Activated CD4-positive, alpha-beta T cell treated with anti-CD3 and anti-CD28 coated beads, Interleukin-2, Interleukin-6, amounts not matched to agents 100 ng/mL and 50 ng/mL, durations not matched to agents 16 hours and 8 hours (primary cell): ENCODE data around the gene FMNL2.
"Not testable (repeated sequence)": the region's sequence is repeated elsewhere in the genome, so short reads cannot be mapped to it uniquely, and the experiment has no call there.

Source experiments
- DNase-seq: peaks from one replicate; pipeline ENCODE4 v3.0.0-alpha.2; 2020

FMNL2 gene

GRCh38 chr2:152499331-152499816 is 164.4 kb downstream of the FMNL2 start:
- DNase-seq, result no peak

DNA sequence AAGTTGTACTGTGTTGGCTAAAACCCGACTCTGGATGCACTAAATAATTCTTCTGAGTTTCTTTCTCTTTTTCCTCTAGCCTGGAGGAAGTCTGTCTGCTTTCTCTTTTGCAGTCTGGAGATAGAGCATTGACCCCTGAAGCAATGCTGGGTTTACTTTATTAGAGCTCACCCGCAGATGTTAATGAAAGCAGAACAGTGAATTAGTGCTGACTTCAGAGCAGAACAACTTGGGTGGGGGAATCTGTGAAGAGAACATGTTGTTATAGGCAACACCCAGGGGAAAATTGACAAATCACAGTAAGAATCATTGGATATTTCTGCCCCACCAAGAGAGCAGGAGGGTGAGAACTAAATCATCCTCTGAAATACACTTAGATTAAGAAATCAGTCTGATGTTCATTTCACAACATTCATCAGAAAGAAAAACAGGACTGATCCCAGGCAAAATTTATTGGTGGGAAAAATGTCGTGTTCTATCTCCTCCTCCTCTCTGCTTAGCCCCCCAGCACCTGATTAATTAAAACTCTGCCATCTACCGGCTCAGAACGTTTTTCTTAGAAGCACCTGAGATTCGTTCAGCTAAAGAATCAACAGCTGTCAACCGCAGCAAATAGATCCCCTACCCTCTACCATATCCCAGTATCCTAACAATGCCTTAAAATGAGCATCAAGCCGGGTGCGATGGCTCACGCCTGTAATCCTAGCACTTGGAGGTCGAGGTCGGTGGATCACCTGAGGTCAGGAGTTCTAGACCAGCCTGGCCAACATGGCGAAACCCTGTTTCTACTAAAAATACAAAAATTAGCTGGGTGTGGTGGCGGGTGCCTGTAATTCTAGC is 165.1 kb downstream of the FMNL2 start:
- no peak for DNase-seq

DNA sequence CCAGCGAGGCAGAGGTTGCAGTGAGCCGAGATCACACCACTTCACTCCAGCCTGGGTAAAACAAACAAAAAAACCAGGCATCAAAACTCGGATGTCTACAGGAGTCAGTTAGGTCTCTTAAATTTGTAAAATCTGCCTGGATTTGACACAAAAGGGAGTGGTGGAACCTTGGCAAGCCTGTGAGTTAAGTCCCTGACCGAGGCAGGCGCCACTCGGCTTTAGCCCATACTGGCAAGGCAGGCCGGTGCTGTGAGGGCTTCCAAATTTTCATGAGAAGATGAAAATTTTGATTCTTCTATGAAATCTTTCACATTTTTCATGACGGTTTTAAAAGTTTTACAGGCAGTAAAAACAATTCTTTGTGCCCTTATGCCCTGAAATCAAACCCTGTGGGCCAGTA is 165.8 kb downstream of the FMNL2 start:
- no peak for DNase-seq

DNA sequence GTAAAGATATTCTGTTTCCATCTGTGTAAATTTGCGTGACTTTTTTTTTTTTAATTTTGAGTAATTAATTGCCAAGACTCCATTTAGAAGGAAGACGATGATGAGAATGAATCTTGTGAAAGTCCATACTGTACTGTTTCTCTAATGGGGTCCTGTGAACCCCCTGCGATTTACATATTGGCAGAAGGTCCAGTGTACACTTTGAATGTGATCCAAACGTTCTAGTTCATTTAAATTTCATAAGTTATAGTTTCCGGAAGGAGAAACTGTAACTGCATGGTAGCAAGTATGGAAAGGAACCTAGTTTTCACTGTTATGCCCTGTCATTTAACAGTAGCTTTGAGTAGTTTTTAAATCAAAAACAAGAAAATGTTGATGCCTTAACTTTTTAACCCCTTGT is 166.7 kb downstream of the FMNL2 start:
- no peak for DNase-seq

DNA sequence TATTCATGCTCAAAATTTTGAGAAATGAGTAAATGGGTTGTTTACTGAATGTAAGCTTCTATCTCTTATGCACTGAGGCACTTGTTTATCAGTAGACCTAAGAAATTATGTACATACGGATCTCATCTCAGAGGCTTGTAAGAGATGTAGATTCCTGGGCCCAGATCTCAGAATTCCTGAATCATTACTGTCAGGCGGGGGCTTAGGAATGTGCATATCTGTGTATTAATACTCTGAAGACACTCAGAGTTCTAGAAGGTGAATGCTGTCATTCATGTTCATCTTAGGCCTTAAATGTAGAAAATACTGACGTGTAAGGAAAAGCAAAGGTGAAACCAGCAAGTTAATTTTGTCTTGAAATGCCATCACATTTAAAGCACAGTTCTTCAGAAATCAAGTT is 169.6 kb downstream of the FMNL2 start:
- DNase-seq, result no peak

DNA sequence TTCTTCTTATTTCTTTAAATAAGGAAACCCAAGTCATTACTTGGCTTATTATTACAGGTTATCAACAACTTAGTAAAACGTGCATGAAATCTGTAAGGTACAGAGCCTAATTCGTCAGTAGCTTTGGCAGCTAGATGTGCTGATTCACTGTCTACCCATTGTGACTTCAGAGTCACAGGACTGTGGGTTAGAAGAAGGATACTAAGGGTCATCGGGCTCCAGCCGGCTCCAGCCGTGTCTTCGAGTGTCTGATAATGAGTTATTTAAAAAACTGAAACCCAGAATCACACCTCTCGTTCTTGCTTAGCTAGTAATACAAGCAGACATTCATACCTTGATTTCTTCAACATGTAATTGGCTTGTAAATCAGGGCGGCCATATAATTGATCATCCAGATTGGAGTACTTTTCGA is 170.5 kb downstream of the FMNL2 start:
- no peak for DNase-seq

DNA sequence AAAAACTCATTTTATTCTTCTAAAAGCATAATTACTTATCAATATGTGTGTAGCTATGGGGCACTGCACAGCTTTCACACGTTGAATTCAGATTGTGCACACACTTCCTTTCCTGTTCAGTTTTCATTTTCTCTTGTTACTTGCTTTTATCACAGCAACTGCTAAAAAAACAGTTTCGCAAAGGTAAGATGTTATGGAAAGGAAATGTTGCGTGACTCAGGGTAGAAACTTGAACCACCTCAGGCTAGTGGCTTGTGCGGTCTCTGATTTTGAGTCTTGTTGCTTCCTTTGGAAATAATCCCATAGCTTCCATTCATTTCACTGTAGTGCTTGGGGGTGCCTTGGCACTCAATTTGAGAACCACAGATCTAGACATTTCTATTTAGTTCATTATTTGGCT is 171.9 kb downstream of the FMNL2 start:
- DNase-seq, result peak; percentile 79

DNA sequence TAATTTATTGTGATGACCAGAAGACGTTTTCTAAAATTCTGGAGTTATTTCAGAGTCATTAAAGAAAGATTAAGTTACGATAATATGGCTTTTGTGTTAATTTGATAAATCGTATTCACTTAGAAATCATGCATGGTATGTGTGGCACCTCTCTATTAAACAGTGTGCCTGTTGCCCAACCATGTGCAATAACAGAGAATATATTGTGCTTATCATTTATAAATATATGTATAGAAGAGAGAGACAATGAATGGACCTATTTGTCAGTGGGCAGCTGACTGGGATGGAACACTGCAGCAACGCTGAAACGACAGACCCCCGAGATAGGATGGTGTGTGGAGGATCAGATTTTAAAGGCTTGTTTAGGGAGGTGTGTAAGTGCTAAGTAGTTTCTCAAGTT is 172.9 kb downstream of the FMNL2 start:
- no peak for DNase-seq

DNA sequence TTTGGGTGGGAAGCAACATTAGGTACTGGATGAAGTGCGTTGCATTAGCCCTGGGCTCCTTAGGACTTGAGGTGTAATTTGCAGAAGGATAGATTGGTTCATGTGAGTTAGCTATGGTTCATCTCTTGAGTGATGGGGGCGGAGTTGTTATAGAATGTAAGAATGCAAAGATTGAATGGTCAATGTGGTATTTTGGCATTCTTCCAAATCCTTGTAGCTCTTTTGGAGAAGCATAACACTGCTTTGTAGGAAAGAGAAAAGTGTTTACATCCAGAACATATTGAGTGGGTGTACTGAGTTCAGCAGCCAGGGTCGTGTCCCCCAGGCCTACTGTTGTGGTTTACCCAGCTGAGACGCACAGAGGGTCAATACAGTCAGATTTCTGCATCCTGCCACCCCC is 173.5 kb downstream of the FMNL2 start:
- no peak for DNase-seq

- no peak for DNase-seq
These were observed 175.0 kb downstream of the FMNL2 start for GRCh38 chr2:152509772-152510491.

DNA sequence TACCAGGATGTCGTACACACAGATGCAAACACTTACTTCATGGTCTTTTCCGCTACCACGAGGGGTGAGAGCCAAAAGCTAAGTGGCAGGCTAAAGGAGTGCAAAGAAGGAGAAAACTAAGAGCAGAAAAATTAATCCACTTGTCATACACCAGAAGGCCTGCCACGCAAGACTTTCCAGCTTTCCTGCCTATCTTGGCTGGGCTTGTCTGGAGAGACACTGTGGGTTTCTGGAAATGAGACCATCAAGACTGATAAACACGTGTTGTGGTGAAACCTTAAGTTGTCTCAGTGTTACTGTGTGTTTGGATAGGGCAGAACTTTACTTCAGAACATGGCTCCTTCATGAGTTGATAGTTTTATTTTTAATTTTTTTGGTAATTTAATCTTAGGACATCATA is 175.6 kb downstream of the FMNL2 start:
- DNase-seq, result no peak

DNA sequence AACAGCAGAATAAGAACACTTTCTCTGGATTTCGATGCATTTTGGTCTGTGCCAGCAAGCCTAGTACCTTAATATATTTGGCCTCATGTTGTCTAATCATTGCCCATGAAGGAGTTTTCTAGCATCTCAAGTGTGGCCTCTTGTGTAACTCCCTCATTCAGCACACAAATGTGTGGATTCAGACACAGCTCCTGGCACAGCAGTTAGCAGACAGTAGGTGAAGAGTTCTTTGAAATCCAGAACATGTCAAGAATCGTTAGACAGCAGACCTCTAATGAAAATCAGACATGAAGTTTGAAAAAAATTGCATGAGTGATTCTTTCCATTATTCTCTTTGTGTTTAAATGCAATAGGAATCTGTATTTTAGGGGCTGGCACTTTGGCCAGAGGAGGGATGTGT is 177.0 kb downstream of the FMNL2 start:
- DNase-seq, result no peak

DNA sequence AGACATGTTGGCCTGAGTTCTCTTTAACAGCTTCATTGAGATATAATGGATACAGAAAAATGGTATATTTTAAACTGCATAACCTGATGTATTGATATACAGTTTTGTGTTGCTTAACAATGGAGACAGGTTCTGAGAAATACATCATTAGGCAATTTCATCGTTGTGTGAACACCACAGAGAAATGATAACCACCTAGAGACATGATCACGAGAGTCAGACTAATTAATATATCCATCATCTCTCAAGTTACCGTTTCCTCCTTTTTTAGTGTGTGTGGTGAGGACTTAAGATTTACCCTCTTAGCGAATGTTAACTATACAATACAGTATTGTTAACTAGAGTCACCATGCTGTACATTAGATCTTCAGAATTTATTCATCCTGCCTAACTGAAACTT is 178.1 kb downstream of the FMNL2 start:
- no peak for DNase-seq

GRCh38 chr2:152513681-152514080 is 178.7 kb downstream of the FMNL2 start:
- DNase-seq, result no peak

GRCh38 chr2:152518034-152518433 is 183.1 kb downstream of the FMNL2 start:
- DNase-seq, result no peak

GRCh38 chr2:152518641-152519580 is 183.9 kb downstream of the FMNL2 start:
- no peak for DNase-seq

DNA sequence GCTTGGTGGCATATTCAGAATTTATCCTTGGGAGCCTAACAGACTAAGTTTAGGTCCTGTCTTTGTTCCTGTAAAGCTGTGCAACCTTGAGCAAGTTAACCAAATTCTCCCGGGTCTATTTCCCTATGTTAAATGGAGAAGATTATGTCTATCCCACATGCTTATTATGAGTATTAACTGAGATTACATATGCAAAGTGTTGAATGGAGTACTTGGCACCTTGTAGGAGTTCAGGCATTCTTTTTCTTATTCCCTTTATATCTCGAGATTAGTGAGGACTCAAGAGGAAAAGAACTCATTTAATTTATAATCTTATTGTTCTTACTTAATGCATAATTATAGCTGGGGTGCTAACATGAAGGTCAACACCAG is 184.6 kb downstream of the FMNL2 start:
- no peak for DNase-seq

DNA sequence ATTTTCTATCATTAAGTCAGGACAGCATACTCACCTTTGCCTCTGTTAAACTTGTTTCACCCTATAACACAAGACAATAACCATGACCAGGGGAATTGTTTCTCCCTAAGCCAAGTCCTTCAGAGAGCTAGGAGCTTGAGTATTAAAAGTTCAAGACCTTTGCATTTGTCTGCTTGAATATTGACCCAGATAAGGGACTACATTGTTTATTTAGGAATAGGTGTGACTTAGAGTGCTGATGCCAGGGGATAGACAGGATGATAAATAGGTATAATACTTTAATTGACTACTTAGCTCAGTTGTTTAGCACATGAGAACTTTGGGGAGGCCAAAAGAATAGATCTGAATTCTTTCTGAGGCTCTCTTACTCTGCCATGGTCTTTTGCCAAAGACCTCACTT is 185.8 kb downstream of the FMNL2 start:
- DNase-seq, result no peak

GRCh38 chr2:152522446-152522845 is 187.5 kb downstream of the FMNL2 start:
- DNase-seq, result not testable (repeated sequence)

DNA sequence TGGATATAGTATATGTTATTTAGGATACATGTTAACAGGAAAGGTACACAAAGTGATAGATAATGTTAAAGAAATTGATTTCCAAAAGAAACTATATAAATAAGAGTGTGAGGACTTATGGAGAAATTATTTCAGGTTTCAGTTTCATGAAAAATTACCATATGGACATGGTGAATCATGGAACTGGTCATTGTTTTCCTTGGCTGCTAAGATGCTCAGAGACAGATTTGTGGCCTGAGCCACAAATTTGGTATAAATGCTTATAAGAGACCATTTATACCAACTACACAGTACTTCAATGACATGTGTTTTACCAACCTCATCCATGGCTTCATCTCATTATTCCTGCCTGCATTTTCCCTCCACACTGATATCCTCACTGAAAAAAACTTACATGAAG is 188.1 kb downstream of the FMNL2 start:
- DNase-seq, result no peak

DNA sequence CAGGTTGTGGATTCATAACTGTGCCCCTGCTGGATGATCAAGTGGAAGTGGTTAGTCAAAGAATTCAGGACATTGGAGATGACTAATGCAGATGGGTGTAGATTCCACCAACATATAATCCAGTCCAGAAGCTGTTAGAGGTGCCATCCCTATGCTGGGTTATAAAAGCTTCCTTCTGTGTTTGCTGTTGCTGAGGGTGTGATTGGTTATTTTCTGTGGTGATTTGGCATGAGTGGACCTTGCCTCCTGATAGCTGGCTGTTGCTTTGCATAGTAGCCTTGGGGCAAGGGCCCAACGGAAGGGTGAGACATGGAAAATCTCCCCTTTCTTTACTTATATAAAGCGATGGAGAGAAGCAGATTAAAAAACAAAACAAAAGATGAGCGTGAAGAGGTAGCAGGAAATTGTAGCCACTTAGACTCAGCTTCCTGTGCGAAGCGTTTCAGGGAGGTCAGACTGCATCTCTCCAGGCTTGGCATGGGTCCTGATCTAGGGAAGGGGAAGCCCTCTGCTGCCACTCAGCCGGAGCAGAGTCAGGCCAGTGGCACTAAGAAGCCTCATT is 190.4 kb downstream of the FMNL2 start:
- no peak for DNase-seq

GRCh38 chr2:152529420-152530115 is 194.6 kb downstream of the FMNL2 start:
- DNase-seq, result no peak
